ENCODE data around the gene MSL1. TPM values are rescaled to one million over a fixed set of nuclear protein-coding genes. Genes with fewer than 3 reads are reported as not detected.

The MSL1 gene
- total and polyA plus RNA-seq, 2 of the 13 experiments (the other 11 are each of a cell fraction or from before 2014, with no cell fraction given), result 63.8 to 88.5 TPM

GRCh38 chr17:40075201-40075941, 46.4 kb upstream of the MSL1 start (continued):
- TF ChIP-seq, protein P1, sequence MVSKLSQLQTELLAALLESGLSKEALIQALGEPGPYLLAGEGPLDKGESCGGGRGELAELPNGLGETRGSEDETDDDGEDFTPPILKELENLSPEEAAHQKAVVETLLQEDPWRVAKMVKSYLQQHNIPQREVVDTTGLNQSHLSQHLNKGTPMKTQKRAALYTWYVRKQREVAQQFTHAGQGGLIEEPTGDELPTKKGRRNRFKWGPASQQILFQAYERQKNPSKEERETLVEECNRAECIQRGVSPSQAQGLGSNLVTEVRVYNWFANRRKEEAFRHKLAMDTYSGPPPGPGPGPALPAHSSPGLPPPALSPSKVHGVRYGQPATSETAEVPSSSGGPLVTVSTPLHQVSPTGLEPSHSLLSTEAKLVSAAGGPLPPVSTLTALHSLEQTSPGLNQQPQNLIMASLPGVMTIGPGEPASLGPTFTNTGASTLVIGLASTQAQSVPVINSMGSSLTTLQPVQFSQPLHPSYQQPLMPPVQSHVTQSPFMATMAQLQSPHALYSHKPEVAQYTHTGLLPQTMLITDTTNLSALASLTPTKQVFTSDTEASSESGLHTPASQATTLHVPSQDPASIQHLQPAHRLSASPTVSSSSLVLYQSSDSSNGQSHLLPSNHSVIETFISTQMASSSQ (IDR thresholded peaks at IDR 0.05; ENCODE audit: low read depth), result no peak
- TF ChIP-seq, protein P1 (CRISPR knock-in tag; IDR thresholded peaks at IDR 0.05; ENCODE audit: borderline replicate concordance), result no peak
- TF ChIP-seq ZNF652 (CRISPR knock-in tag; IDR thresholded peaks at IDR 0.05; ENCODE audit: borderline replicate concordance, low read depth) (no peak), HOXA3 (CRISPR knock-in tag; IDR thresholded peaks at IDR 0.05) (peak; percentile 45), KAT7 (CRISPR knock-in tag; IDR thresholded peaks at IDR 0.05; ENCODE audit: borderline replicate concordance) (no peak), THAP9 (CRISPR knock-in tag; IDR thresholded peaks at IDR 0.05; ENCODE audit: borderline replicate concordance) (peak; percentile 19; the same call in 1 of the 2 replicates), IKZF4 (CRISPR knock-in tag; IDR thresholded peaks at IDR 0.05; ENCODE audit: borderline replicate concordance, low read depth, not compliant biosample characterization) (no peak), ZNF276 (CRISPR knock-in tag; IDR thresholded peaks at IDR 0.05; ENCODE audit: low read depth) (no peak), HNF1B (CRISPR knock-in tag; IDR thresholded peaks at IDR 0.05) (0 out of 2 replicates have a peak, but pooled peaks have one; percentile 65)
- TF ChIP-seq, protein P2, sequence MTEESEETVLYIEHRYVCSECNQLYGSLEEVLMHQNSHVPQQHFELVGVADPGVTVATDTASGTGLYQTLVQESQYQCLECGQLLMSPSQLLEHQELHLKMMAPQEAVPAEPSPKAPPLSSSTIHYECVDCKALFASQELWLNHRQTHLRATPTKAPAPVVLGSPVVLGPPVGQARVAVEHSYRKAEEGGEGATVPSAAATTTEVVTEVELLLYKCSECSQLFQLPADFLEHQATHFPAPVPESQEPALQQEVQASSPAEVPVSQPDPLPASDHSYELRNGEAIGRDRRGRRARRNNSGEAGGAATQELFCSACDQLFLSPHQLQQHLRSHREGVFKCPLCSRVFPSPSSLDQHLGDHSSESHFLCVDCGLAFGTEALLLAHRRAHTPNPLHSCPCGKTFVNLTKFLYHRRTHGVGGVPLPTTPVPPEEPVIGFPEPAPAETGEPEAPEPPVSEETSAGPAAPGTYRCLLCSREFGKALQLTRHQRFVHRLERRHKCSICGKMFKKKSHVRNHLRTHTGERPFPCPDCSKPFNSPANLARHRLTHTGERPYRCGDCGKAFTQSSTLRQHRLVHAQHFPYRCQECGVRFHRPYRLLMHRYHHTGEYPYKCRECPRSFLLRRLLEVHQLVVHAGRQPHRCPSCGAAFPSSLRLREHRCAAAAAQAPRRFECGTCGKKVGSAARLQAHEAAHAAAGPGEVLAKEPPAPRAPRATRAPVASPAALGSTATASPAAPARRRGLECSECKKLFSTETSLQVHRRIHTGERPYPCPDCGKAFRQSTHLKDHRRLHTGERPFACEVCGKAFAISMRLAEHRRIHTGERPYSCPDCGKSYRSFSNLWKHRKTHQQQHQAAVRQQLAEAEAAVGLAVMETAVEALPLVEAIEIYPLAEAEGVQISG (CRISPR knock-in tag; IDR thresholded peaks at IDR 0.05), result no peak; the same call in 1 of the 2 replicates
